Middle frontal gyrus (tissue), 1 donor: ENCODE data around the gene CRIP3.
"Not testable (repeated sequence)": the region's sequence is repeated elsewhere in the genome, so short reads cannot be mapped to it uniquely, and the experiment has no call there.

Experiments
- DNase-seq: peaks from one replicate; pipeline ENCODE4 v3.0.0-alpha.2; 2015; ENCODE audit warnings: low spot score; ENCODE audit errors: extremely low spot score

The CRIP3 gene

DNA sequence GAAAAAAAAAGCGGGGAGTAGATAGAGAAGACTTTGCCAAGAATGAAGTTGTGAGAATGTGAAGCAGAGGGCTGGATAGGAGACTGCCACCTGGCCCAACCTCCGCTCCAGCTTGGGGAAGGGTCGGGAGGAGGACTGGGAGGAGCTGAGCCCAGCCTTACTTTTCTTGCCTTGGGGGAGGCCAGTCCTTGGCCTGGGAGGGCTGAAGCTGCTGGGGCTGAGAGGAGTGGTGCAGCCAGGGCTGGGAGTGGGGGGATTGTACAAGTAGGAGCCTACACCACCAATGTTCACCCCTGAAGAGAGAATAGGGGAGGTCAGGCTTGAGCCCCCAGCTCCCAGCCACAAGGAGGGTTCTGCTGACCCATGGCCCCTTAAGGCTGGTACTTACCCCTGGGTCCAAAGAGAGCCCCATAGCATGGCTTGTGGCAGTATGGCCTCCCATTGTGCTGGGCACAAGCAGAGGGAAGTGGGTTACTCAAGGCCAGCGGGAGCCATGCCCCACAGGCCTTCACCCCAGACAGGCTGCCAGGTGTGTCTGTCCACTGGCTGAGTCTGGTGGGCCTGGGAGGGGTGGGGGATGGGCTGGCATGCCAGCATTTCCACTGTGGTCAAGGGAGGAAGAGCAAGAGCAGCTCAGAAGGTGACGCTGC, 1.1 kb downstream of the CRIP3 start:
- DNase-seq: no peak

DNA sequence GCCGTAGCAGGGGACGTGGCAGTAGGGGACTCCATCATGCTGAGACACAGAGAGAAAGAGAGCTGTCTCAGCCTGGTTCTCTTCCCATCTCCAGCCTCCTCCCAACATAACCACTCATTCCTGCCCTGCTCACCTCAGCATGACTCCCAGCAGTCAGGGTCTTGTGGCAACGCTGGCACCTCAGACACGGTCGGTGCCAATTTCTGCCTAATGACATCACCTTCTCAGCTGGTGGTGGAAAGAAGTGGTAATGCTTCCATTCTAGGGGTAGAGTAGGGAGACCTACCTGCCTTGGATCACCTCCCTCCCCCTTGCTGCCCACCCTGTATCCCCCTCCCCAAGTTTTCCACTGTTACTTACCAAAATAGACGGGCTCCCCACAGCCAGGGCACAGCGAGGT, 2.5 kb downstream of the CRIP3 start:
- no peak for DNase-seq

DNA sequence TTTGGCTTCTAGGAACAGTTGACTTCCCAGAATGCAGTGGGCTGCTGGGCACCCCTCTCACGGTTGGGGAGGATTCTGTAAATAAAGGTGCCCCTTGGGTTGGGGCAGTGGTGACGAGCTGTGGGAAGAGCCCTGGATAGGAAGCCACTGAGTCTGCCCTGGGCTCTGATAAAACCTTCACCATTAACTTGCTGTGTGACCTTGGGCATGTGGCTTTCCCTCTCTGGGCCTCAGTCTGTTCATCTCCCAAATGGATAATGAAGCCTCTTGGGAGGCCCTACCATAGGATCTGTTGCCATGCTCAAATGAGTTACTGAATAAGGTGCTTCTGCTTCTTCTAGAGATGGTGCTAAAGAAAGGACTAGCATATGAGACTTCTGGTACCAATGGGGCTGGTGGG, 3.7 kb downstream of the CRIP3 start:
- DNase-seq: no peak

DNA sequence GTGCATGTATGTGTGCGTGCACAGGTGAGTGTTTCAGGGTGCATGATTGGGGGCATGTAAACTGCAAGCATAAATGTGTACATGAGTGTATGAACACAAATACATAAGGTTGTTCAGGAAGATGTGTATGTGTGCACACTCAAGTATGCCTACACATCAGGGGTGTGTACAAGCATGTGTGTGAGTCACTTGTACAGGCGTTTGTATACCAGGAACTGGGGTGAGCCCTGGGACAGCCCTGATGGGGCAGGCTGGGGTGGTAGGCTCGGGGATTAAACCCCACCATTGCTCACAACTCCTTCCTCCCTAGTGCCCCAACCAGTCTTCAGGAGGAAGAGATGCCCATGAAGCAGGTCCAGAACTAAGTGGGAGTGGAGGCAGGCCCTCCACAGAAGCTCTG, 4.3 kb downstream of the CRIP3 start:
- no peak for DNase-seq

DNA sequence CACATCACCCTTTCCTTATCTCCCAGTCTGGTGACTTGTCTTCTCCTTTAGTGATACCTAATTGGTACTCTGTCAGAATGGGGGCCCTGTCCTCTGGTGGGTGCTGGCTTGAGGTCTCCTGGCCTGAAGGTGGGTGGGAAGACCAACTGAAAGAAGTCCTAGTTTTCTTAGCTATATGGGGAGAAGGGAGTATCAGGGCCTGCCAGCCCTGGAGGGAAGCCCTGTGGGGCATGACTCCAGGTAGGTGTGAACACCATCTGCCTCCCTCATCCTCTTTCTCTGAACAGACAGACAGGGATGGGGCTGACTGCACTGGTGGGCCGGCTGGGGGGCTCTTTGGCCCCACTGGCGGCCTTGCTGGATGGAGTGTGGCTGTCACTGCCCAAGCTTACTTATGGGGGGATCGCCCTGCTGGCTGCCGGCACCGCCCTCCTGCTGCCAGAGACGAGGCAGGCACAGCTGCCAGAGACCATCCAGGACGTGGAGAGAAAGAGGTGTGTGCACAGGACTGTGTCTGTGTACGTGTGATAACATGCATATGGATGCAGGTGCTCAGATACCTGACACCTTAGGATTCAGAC, 4.8 kb downstream of the CRIP3 start:
- no peak for DNase-seq

DNA sequence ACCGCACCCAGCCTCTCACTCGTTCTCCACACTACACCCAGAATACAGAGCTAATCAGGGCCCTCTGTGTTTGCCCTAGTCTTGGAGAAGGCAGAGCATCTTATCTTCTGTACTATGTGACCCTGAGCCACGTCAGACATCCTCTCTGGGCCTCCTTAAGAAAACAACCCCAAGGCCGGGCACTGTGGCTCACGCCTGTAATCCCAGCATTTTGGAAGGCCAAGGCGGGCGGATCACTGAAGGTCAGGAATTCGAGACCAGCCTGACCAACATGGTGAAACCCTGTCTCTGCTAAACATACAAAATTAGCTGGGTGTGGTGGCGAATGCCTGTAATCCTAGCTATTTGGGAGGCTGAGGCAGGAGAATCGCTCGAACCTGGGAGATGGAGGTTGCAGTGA, 5.6 kb downstream of the CRIP3 start:
- not testable (repeated sequence) for DNase-seq

DNA sequence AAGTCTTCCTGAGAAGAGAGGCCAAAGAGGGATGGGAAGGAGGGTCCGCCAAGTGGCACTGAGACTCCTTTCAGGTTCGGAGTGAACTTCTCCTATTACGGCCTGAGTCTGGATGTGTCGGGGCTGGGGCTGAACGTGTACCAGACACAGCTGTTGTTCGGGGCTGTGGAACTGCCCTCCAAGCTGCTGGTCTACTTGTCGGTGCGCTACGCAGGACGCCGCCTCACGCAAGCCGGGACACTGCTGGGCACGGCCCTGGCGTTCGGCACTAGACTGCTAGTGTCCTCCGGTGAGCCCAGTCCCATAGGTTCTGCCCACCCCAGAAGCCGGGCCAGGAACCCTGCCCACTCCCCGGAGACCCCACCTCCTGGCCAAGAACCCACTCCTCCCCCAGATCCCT, 6.5 kb downstream of the CRIP3 start:
- DNase-seq: no peak

DNA sequence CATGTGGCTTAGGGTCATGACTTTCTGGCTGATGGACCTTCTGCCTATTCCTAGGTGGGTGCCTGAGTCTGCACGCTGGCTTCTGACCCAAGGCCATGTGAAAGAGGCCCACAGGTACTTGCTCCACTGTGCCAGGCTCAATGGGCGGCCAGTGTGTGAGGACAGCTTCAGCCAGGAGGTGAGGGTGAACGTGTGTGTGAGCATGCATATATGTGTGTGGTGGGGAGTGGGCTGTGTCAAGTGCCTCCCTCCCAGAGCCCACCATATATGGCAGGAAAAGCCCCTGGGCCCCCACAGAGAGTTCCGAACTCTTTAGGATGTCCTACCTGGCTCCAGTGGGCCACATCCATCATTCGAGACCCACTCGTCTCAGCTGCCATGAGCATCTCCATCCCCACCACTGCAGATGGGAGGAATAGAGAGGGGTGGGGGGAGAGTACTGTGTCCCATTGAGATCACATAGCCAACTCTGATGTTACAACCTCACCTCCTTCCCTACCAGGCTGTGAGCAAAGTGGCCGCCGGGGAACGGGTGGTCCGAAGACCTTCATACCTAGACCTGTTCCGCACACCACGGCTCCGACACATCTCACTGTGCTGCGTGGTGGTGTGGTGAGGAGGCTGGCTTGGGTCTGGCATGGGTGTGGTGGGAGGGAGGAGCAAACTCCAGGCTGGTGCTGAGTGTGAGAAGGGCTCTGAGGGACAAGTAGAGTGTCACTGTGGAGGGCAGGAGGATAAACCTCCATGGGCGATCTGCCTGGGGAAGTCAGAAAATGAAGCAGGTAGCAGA, 7.3 kb downstream of the CRIP3 start:
- DNase-seq: no peak

DNA sequence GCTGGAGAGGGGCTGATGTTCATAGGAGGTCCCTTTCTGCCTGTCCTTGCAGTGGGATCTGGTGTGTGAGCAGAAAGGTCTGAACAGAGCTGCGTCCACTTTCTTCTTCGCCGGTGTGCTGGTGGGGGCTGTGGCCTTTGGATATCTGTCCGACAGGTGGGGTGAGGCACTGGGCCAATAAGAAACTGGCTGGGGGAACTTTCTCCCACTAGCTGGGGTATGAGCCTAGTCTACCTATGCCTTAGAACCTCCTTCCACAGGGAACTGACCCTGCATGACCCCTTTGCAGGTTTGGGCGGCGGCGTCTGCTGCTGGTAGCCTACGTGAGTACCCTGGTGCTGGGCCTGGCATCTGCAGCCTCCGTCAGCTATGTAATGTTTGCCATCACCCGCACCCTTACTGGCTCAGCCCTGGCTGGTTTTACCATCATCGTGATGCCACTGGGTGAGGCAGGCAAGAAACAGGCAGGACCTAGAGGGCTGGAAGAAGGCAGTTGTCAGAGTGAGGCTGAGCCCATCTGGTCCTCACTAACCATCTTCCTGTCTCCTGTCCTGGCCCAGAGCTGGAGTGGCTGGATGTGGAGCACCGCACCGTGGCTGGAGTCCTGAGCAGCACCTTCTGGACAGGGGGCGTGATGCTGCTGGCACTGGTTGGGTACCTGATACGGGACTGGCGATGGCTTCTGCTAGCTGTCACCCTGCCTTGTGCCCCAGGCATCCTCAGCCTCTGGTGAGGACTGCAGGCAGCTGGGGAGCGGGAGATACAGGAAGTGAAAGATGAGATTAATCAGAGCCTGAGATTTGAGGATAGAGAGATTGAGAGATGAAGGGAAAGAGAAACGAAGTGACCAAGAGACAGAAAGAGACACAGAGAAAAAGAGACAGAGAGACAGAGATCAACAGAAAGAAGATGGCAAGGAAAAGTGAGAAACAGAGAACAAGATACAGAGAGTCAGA, 9.0 kb downstream of the CRIP3 start:
- DNase-seq: no peak

DNA sequence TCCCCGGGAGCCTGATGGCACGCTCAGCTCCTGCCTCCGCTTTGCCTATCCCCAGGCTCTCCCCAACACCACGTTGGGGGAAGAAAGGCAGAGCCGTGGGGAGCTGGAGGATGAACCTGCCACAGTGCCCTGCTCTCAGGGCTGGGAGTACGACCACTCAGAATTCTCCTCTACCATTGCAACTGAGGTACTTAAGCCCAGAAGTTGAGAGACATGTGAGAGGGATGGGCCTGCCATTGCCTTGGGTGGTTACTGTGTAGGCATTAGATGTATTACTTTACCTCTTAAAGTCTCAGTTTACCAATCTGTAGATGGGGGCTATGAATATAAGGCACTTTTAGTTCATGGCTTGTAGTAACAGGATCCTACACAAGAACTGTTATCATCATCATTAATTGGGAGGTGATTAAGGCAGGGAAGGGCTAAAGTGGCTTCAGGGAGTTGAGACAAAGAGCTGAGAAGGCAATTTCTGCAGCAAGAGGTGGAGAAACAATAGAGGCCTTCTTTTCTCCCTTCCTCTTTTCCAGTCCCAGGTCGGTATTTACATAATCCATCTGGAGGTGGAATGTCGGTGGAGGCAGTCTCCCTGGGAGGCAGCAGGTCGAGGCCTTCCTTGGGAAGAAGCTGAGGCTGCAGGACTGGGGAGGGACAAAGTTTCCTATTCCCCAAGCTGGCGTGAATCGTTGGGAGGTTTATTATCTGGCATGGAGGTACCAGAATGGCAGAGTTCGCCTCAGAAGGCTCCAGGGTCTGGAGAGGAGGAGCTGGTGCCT, 9.9 kb downstream of the CRIP3 start:
- DNase-seq: no peak

DNA sequence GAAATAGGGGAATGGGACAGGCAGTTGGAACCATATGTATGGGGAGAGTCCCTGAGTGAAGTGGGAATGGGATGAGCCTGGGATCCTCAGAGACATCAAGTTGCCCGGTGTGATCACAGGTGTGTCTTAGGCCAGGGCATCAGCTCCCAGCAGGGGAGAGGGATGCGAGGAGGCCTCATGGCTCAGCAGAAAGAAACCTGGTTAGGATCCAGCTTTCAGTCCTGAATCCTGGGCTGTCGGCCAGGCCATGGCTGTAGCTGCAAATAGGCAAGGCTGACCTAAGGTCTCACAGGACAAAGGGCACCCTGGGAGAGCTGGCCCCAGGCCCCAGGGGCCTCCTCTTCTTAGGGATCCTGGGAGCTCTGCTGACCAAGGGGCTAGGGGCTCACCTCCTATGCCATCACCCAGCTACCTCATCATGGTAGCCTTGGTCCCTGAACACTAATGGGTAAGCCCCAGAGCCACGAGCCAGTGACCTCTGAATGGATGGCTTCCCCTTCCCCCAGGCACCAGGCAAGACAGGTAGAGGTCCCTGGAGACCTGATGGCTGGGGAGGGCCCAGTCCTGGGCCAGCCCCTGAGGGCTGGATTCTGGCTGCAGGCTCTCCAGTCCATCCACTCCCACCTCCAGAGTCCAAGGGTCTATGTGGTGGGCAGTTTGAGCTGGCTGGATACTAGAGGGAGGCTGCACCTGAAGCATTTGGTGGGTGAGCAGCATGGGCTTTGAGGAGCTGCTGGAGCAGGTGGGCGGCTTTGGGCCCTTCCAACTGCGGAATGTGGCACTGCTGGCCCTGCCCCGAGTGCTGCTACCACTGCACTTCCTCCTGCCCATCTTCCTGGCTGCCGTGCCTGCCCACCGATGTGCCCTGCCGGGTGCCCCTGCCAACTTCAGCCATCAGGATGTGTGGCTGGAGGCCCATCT, 10.7 kb downstream of the CRIP3 start, which contains the start of gene SLC22A7:
Gene SLC22A7 (plus strand): TSS at position 617 of the 921 bp plus-strand sequence. CDS start 99 bp downstream, at position 716.
- DNase-seq: no peak

DNA sequence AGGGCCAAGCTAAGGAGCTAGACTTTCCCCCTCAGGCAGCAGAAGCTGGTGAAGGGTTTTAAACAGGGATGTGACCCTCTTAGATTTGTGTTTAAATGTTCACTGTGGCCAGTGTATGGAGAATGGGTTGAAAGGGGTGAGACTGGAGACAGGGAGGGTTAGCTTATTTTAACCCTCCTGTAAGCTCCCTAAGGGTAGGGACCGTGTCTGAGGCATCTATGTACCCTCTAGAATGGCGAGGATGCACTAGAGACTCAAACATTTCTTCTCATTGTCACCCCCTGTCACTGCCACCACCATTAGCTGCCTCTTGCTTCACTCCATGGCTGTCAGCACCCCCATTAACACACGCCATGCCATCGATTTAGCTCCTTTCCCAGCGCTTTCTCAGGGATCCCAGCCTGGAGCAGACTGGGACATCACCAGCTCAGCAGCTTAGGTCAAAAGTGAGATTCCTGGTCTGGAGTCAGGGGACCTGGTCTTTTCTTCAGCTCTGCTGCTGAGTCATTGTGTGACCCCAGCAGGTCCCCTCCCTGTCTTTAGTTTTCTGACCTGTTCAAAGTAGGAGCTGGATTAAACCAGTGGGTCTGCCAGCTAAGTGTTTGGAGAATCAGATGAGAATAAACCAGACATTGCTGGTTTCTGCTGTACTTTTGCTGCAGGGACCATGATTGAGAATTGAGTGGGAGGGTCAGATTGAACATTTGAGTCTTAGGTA, 11.7 kb downstream of the CRIP3 start:
- no peak for DNase-seq

DNA sequence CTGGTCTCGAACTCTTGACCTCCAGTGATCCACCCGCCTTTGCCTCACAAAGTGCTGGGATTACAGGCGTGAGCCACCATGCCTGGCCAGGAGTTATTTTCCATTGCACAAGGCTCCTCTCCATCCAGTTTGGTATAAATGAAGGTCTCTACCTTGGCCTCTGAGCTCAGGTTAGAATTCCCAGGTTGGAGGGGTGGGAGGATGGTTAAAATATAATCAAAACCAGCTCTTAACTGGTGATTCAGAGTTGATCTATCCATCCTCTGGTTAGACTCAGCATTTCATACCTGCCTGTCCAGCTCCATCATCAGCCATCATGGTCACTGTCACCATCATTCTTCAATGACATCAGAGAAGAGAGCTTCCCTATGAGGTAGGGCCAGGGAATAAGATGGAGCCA, 13.2 kb downstream of the CRIP3 start:
- no peak for DNase-seq

DNA sequence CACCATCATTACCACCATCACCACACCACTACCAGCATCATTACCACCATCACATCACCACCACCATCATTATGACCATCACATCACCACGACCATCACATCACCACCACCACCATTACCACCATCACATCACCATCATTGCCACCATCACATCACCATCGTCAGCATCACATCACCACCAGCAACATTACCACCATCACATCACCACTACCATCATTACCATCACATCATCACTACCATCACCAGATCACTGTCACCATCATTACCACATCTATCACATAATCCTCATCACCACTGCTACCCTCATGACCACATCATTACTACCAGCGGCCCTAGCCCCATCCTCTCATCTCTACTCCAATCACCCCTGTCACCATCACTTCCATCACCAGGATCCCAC, 14.1 kb downstream of the CRIP3 start:
- DNase-seq: no peak

DNA sequence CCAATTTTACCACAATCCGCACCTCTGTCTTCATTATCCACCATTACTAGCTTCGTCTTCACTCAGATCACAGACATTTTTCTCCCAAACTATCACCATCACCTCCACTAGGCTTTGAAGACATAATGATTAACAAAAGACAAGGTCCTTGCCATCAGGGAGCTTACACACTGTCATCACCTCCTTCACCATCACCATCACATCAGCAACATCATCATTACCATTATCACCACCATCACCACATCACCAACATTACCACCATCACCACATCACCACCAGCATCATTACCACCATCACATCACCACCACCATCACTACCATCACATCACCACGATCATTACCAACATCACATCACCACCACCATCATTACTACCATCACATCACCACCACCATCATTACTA, 14.9 kb downstream of the CRIP3 start:
- DNase-seq: no peak

DNA sequence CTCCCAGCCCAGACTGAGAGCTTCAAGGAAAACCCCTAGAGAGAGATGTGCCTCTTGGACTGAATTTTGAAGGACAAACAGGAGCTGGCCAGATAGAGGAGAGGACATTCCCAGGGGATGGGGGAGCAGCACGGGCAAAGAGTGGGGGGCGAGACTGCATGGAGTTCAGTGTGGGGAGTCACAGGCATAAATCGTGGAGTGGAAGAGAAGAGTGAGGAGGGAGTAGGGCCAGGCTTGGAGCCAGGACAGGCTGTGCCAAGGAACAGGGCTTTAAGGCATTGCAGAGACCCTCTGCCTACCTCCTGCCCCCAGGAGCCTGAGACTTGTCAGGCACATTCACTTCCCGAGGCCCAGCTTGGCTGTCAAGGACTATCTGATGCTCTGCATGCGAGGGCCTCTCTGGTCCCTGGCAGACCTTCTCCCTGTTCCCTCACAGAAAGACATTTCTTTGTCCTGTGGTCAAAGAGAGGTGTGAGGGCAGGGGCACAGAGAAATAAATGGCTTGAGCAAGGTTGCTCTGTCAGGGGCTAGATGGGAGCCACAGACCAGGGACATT, 15.8 kb downstream of the CRIP3 start:
- DNase-seq: no peak

DNA sequence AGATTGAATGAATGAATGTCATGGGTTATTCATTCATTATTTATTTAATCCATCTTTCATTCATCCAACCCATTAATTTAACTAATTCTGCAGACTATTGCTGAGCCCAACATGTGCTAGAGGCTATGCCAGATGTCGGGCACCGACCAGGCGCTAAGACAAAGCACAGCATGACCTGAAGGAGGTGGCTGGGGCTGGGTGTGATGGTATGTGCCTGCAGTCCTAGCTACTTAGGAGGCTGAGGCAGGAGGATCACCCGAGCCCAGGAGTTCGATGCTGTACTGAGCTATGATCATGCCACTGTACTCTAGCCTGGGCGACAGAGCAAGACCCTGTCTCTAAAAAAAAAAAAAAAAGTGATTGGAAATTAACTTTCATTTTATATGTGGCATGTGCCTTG, 16.3 kb downstream of the CRIP3 start:
- DNase-seq: no peak

DNA sequence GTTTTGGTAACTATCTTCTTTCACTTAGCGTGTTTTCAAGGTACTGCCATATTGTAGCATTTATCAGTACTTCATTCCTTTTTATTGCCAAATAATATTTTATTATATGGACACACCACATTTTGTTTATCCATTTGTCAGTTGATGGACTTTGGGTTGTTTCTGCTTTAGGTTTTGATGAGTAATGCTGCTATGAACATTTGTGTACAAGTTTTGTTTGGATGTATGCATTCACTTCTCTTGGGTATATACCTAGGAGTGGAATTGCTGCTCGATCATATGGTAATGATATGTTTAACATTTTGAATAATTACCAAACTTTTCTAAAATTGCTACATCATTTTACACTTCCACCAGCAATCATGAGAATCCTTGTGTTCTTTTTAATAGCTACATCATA, 16.9 kb downstream of the CRIP3 start:
- no peak for DNase-seq

DNA sequence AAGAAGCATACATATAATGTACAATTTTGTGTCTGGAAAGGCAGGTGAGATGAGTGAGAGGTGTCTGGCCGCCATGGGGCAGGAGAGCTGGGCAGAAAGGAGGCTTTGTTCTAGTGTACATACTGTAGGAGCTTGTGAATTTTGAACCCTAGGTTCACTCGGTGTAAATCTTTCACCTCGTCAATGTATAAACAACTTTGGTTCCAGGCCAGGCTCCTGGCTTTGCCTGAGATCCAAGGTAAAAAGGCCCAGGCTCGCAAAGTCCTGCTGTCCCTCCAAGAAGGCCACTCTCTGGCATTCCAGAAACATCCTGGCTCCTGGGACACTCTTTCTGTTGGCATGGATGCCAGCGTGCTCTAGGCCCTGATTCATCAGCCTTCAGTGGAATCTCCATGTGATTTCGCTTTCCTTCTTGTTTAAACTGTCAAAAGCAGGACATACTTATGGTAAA, 17.7 kb downstream of the CRIP3 start:
- no peak for DNase-seq
